GM18517 (cell line): ENCODE measurements around the gene DNASE2B.

Experiments
- ATAC-seq: cut with Tn5 transposase; IDR thresholded peaks from one replicate; pipeline ENCODE4 v1.9.1; 2021; ENCODE audit warnings: mild to moderate bottlenecking, moderate library complexity; ENCODE audit not compliant: unreplicated experiment

The DNASE2B gene

DNA sequence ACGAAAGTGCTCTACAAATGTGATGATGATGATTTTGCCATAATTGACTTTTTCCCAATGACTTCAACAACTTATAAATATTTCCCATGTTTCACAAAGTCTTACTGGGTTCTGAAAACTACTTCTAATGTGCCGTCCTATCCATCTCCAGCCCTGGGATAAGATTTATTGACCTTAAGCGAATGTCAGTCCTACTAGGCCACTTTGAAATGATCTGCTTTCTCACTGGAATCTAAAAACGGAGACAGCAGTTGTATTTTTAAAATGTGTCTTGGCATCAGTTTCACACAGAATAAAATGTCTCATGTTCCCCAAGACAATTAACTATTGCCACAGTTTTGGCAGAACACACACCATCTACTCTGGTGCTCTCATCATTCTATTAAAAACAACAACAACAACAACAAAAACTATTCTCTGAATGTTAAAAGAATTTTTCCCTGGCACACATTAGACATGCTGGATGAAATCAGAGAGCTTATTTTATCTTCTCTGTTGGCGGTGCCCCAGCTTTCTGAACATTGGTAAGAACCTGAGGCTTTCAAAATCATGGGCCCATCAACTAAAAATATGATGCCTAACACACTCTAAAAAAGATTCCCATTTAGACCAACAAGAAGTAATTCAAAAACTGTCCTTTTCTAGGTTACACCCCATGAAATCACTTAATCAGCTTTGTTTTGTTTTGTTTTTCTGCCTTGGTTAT lies 23.1 kb upstream of the DNASE2B start:
- no peak for ATAC-seq

DNA sequence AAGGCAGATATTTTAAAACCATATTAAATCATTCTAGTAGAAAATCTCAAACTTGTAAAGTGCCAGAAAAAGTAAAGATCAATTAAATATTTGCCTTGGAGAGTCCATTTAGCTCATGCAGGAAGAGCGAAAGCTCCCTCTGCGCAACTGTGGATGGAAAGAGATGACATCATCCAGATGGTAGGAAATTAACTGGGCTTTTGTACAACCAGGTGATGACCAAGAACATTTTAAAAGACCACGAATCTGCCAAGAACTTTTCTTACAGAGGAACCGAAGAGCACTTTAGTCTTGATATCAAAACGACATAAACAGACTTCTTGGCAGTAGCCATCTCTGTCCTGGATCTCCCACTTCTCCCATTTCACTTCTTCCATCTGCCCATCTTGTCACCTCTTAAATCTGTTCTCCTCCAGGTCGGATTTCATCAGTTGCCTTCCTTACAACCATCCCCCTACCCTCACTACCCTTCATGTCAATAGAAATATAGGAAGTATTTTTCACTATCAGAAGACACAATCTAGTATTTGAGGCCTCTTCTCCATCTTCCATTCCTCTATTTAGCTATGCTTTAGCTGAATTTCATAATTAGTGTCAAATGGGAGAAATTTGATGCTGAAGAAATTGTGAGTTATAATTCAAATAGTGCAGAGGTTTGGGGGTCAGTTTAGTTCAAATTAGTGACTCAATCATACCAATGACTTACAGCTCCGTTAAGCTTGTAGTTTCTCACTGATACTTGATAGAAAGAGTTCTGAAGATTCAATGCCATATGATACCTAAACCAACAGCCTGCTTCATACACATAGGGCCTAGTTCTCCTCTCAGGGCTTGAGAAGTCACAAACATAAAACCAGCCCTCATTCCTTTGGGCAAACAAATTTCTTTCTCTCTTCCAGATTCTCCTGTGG lies 22.0 kb upstream of the DNASE2B start:
- no peak for ATAC-seq

DNA sequence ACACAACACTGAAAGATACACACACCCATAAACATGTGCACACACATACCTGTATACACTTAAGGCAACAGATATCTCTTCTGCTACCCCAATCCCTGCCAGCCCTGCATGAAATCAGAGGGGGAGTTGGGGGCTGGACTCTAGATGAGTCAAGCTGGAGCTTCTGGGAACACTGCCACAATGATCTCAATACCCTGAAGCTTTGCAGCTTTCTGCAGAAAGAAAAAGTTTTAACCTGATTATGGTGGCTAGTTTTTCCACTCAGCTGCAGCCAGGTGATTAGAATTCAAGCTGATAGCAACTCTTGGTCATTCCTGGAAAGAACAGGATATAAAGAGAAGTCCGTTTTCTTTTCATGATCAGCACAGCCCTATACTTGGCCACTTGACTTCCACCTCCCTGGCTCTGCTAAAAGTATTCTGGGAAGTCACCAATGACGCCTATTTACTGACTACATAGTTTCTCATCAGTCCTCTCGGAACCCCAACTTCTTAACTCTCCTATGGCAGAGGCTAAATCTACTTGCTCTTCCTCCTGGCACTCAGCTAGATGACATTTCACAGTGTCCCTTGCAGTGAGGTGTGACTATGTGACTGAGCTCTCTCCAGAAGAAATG lies 20.7 kb upstream of the DNASE2B start:
- ATAC-seq = no peak

DNA sequence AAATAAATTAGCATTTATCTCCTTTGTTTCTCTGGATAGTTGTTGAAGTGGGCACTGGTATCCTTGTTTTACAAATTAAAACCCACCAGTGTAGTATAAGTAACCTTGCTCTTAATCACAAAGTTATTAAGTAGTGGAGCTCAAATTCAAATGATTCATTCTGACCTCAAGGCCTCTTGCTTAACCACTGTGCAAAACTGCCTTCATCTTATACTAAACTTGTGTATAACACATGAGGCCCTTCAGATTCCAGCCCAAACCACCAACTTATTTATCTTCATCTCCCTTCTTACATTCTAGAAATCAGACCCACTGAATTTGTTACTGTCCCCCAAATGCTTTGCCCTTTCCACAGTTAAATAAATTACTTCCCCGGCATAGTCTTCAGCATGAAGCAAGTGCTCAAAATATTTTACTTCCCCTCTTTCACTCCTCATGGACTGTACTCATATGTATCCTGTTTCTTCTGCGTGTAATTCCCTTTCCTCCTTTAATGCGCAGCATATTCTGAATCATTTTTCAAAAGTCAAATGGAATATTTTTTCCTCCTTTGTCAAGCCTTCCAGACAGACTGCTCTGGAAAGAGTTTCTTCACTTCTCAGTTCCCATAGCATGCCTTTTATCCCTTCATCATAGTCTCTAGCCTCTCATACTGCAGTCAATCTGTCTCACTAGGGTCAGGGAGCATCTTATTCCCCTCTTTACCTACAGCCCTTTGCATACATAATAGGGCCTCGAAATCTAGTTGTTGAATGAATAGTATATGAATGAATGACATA lies 19.0 kb upstream of the DNASE2B start:
- ATAC-seq = no peak

DNA sequence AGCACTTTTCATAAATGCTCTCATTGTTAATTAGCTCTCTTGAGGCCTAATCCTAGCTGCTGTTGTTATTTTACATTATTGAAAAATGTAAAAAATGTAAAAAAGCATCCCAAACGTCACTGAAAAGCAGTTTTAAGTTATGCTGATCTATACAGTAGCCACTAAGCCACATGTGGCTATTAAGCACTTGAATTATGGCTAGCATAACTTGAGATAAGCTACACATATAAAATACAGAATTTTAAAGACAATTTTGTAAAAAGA lies 18.4 kb upstream of the DNASE2B start:
- no peak for ATAC-seq

DNA sequence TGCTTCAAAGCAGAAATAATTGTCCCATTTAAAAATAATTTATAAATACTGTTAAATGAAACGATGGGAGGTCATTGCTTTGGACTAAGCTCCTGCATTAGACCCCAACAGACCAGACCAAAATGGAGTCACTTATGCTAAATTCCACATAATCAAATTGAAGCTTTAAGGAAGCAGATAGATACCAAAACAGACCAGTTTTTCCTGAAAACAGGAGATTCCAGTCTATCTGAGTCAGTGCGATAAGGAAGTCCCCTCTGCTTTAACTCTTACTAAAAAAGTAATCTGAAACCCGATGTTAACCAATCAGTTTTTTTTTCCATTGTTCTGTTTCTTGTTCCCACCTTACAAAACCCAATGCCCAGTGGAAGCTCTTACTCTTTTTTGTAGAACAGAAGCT lies 16.2 kb upstream of the DNASE2B start:
- ATAC-seq = no peak

DNA sequence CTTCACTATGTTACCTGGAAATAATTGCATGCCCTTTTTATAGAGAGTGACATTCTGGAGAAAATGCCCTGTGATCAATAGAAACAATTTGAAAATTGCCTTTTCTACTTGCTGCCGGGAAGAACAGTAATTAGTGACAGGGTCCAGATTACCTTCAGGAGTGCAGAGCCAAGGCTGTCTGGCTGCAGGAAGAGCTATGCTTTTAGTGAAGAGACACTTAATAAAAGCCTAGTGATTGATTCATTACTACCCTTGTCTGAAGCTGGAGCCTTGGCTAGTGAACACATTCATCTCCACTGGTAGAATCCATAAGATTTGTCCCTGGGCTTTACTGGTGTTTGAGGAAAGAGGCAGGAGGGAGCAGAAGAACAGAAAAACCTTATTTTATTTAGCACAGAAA lies 12.9 kb upstream of the DNASE2B start:
- ATAC-seq = no peak

DNA sequence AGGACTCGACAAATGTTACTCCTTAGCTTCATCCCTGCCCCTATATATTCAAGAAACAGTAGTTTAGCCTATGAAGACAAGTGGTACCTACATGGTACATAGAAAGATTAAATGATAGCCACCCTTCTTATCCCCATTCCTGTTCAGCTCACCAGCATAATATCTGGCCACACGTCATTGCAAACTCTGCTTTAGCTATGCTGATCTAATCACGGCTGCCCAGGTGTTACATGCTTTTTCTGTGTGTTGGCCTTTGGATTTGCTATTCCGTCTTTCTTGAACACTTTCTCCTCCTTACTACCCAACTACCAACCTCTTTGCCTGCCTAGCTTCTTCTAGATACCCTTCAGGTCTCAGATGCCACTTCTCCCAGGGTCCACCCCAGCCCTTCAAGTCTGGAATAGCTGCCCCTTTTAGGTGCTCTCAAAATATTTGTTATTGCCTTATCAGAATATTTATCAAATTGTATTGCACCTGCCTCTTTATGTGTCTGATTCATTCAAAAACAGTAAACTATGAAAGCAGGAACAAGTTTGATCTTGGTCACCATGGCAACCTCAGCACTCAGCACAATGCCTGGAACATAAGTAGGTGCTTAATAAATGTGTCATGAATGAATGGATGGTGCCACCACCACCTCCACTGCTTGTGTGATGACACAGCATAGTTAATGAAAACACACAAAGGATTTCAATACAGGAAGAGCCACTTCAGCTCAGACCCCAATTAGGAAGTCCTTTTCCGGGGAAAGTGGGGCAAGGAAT lies 11.4 kb upstream of the DNASE2B start:
- ATAC-seq = no peak

DNA sequence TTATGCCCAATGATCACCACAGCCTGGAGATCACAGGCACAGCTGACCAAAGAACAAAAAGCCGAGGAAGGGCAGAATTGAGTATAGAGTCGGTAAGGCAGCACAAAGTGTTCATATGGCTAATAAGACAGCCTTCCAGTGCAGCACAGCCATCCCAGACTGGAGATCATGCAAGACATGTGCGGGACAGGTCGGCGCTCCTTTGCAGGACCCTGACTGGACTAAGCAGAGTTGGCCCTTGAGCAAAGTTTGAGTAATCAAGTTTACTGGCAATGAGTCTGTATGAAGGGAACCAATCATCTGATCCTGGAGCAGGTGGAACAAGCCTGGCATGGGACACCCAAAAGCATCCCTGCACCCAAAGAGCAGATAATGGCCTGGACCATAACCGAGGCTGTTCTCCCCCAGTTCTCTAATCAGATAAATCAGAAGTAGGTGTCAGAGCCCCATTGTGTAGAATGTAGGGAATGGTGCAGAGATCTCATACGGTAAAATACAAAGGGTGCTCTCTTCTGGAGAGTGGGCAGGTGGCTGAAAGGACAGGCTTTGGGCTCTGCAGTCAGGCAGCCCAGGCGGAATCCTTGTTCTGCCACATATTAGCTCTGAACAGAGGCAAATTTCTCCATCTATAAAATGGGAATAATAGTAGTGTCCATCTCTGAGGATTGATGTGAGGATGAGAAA lies 10.7 kb upstream of the DNASE2B start:
- ATAC-seq = no peak

DNA sequence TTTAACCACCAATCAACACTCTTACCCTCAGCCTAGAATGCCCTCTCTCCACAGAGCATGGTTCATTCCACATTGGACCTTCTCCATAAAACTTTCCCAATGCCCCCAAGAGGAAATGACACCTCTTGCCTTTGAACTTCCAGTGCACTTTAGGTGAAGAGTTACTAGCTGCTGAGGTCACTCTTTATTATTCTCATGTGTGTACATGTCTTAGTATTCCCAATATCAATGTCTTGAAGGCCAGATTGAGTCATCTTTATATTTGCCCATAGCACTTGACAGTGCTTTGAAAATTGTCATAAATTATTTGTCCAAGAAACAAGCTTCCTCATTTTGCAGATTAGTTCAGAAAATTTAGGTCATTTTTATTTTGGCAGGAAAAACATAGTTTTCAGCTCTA lies 8.1 kb upstream of the DNASE2B start:
- ATAC-seq = no peak

DNA sequence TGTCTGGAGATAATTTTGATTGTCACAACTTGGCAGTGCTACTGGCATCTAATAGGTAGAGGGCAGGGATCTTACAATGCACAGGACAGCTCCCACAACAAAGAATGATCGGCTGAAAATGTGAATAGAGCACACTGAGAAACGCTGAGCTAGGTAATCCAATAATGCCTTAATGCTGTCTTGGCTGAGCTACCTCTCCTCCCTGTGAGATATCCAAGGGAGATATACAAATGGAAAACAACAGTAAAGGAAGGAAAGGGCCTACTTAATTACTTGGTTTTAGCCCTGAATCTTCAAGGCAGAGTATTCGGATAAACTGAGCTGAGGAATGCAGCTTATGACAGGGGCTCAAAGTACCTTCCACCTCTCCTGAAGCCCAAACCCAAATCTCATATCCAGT lies 2.9 kb downstream of the DNASE2B start:
- no peak for ATAC-seq

DNA sequence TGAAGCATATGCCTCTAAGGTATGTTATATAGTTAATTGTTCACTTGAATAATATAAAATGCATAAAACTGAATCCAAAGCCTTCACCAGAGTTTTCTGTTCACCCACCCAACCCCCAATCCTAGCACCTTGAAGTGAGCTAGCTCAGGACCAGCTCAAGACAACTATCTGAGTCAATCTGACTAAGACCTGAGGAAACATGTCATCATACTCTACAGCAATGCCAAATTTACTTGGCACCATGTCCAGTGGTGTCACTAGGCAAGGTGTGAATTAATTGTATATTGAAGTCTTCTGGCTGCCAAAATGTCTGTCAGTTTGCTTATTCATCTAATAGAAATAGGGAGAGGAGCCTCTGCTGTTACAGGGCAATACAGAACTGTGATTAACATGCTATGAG lies 3.8 kb downstream of the DNASE2B start:
- ATAC-seq = no peak

DNA sequence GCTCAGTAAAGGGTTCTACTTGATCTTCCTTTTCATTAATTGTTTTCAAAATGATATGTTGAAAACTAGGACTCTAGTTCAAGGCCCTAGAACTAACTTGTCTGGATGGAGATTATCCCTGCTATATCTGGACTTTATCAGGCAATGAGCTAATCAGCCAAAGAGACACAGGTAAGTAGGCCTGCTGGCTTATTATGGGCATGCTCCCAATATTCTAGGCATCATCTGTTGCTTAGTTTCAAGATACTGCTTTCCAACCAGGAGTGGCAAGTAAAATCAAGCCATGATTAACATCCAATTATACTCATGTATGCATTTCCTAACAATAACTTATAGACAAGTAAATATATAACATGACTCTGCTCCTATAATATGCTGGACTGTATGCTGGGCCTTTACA lies 4.2 kb downstream of the DNASE2B start:
- no peak for ATAC-seq

DNA sequence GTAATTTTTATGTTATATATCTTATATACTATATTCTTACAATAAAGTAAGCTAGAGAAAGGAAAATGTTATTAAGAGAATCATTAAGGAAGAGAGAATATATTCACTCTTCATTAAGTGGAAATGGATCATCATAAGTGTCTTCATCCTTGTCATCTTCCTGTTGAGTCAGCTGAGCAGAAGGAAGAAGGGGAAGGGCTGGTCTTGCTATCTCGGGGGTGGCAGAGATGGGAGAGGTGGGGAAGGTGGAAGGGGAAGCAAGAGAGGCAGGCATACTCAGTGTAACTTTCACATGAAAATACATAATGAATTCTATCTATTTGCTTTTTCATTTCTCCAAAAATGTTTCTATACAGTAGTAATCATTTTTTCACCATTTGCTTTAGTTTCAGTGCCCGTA lies 5.1 kb downstream of the DNASE2B start:
- ATAC-seq = no peak

DNA sequence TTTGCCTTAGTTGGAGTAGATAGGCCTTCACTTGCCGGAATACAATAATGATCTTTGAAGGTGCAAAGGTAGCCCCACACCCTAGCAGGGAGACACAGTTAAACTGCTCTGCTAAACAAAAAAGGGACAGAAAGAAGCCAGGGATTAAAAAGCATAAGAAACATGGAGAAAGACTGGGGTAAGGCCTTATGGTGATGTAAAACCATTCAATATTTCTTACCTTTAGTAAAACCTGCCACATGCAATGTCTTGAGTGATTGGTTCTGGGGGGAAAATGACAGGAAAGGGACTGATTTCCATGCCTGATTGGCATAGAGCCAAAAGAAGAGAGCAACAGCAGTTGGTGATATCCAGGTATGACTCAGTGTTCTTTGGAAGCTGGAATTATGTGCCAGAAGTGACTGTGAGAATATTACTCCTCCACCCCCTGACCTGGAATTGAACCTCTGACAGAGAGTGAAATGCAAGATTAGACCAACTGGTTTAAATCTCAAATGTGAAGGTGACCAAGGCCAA lies 8.1 kb downstream of the DNASE2B start:
- no peak for ATAC-seq

DNA sequence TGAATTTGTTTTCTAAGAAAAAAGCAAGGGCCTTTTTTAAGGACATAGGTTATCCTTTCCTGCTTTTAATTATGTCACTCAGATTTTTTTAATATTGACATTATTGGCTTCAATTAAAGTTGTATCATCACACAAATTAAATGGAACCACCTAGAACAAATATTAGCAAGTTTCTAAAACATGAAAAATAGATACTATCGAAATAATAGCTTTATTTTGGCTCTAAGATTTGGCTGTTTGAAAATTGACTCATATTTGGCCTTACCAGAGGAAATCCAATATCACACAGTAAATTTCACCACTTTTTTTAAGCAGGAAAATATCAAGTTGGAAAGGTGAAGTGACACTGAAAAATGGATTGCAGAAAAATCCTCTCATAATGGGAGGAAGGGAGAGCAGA lies 9.2 kb downstream of the DNASE2B start:
- ATAC-seq = no peak

DNA sequence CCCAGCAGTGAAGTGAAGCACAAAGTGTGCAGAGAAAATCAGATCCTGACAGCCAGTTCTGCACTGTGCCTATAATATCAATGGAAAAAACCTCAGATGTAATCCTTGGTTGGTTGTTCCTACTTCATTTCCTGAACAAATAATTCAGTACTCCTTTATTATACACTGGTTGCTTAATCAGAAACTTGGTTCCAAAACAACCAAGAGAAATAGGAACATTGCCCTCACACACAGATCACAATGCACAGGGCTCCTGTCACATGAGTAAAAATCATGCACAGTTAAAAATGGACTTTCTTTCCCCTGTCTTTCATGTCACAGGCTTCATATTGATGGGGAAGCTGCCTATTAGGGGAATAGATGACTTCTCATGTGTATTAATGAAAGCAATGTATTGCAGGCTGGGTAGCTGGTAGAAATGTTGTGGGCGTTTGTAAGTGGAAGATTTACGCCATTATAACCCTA lies 9.7 kb downstream of the DNASE2B start:
- ATAC-seq = no peak

DNA sequence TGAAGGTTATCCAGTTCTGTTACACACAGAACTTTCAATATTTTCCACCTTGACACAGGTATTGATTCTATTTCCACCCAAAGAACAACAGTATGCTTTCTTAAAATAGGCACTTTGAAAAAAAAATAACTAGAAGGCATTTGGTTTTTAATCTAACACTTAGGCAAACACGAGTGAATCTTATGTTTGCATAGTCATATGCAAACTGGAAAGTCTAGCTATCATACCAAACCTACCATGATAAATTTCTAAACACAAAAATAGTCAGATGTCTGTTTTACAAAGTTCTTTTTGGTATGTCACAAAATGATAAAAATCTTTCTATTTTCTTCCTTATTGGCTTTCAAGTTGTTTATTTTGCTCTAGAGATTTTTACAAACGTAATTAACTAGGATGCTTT lies 11.6 kb downstream of the DNASE2B start:
- ATAC-seq = no peak

DNA sequence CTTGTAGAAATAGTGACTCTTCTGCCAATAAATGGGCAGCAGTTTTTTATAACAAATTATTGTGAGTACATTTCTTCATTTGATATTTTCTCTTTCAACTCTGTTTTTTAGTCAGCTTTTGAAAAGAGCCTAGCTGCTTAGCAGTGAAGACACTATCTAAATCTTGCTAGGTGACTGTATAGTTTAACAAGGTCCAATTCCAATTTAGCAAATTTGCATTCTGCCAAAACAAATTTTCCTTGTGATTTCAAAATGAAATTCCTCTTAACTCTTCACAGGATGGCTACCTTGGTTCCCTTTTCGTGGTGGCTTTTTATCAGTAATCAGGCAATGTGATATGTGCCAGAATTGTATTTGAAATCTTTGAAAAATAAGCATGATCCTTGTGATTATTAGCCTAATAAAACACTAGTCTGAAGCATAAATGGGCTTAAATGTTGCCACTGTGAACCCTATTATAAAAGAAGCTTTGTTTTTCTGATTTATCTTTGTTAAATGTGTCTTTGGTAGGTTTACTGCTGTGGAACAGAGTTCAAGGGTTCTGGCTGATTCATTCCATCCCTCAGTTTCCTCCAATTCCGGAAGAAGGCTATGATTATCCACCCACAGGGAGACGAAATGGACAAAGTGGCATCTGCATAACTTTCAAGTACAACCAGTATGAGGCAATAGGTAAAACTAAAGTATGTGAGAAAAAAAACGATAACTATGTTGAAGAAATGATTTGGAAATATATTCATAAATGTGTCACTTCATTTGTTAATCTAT lies 12.2 kb downstream of the DNASE2B start:
- ATAC-seq = no peak
